Lower leg skin (tissue), 4 donors: ENCODE measurements around the gene NRN1L. TPM values are rescaled to one million over a fixed set of nuclear protein-coding genes. Genes with fewer than 3 reads are reported as not detected.
A peak's percentile ranks its signal among the peaks of the same experiment; 100 is the strongest.

ENCODE experiments used
- DNase-seq, 2 donors: peaks; one replicate each; pipeline ENCODE4 v3.0.0-alpha.2; 2019; ENCODE audit warnings: low spot score in 2 of 2
- H3K4me3 ChIP-seq: fragments of 200-600 bp; sonication (generic); 2 replicates; pipeline ENCODE4 v1.5.1; 2017; ENCODE audit warnings: mild to moderate bottlenecking, low read depth; ENCODE audit not compliant: poor library complexity, severe bottlenecking
- CTCF ChIP-seq, 3 donors: fragments of 450-650 bp; IDR thresholded peaks; one replicate each; pipeline ENCODE4 v1.5.1; 2016; ENCODE audit warnings: antibody characterized with exemption in 3 of 3, mild to moderate bottlenecking in 3 of 3, moderate library complexity in 2 of 3
- POLR2A ChIP-seq, 2 donors: fragments of 450-650 bp; IDR thresholded peaks; one replicate each; pipeline ENCODE4 v1.6.1; 2016 to 2017; ENCODE audit warnings: antibody characterized with exemption in 2 of 2, mild to moderate bottlenecking in 1 of 2, moderate library complexity in 1 of 2
- WGBS, 2 donors: methylation state at CpG; one replicate each; pipeline ENCODE4 v1.1.5; 2018; 5-methylcytosine and 5-hydroxymethylcytosine counted together
- intact Hi-C: fragments of 100-400 bp; cut with DNase I; formaldehyde crosslinking; loops from one replicate; pipeline ENCODE4 v1.15.0; 2023; ENCODE audit warnings: low total_unique reads
- total RNA-seq, 4 donors: library from RNA; depleted of rRNA; stranded (reverse); fragments of >200 nt; gene quantifications; one replicate each; pipeline ENCODE4 v1.1.0, GENCODE V29; 2016

NRN1L gene
- total RNA-seq, 4 donors from 2014 or later = 0.65 to 3.7 (median 0.80) TPM; not detected in 1

DNA sequence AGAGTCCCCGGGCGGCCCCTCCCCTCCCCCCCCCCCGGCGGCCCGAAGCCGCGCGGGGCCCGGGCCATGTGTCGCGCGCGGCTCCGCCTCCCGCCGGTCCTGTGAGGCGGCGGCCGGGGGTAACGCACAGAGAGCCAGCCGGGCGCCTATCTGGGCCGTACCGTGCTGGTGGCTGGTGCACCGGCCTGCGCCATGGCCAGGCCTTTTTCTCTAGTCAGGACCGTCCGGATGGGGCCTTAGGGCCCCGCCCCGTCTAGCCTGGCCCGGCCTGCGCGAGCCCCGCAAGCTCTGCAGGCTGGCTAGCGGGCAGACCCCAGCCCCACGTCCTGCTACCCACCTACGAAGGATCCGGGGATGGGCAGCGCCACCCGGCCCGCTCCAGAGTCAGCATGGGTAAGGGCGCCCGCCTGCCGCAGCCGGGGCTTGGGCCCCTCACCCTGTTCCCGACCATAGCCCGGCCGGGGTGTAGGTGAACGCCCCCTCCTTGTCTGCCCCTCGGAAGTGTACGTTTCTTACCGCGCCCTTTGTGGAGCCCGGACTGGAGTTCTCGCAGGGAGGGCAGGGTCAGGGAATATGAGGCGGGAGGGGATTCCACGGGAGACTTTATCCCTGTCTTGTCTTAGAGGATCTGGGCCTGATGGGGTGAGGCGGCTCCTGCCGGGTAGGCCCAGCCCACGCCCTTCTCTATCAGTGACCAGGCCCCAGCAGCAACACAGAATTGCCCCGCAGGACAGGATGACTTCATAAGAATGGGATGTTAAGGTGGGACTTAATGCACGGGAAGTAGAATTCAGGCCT is 37.4 kb upstream of the NRN1L start, which contains the start of gene CENPT:
Gene CENPT, minus strand, starts transcription at position 630 of the 798 bp plus-strand sequence. CDS start 13,834 bp downstream, outside the sequence.
- WGBS, 2 donors = 0 to 1% methylated on average over 28 to 40 of the region's 62 CpGs
- H3K4me3 ChIP-seq = peak within 1 kb of the TSS; percentile 90
- DNase-seq = peak in 1 of 2 donors; percentile 88
- TF ChIP-seq CTCF (IDR thresholded peaks at IDR 0.05) (no peak), POLR2A (IDR thresholded peaks at IDR 0.05) (no peak)
- intact Hi-C loops = no loop called here

DNA sequence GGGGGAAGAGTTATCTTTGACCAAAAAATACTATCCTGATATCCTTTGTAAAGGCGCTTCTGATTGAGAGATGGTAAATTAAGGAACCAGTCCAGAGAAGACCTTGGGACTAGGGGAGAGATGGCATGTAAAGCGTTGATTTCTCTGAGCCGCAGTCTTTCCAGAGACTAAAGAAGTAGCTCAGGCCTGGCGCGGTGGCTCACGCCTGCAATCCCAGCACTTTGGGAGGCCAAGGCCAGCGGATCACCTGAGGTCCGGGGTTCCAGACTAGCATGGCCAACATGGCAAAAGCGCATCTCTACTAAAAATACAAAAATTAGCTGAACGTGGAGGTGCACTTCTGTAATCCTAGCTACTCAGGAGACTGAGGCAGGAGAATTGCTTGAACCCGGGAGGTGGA is 36.6 kb upstream of the NRN1L start:
- 87 to 93% methylated on average over 11 of the region's 11 CpGs for WGBS, 2 donors
- no peak for DNase-seq
- no peak overlapping the region for H3K4me3 ChIP-seq
- intact Hi-C loops = no loop called here
- TF ChIP-seq CTCF (IDR thresholded peaks at IDR 0.05) = no peak
- TF ChIP-seq POLR2A (IDR thresholded peaks at IDR 0.05) = no peak

DNA sequence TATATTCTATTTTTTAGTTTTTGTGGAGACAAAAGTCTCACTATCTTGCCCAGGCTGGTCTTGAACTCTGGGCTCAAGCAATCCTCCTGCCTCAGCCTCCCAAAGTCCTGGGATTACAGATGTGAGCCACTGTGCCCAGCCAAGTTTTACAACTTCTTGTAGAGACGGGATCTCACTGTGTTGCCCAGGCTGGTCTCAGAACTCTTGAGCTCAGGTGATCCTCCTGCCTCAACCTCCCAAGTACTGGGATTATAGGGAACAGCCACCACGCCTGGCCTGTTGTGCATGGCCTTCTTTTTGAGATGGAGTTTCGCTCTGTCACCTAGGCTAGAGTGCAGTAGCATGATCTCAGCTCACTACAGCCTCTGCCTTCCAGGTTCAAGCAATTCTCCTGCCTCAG is 31.0 kb upstream of the NRN1L start:
- intact Hi-C loops = no loop called here
- no peak for DNase-seq
- no peak overlapping the region for H3K4me3 ChIP-seq
- TF ChIP-seq POLR2A (IDR thresholded peaks at IDR 0.05) = no peak
- no peak for TF ChIP-seq CTCF (IDR thresholded peaks at IDR 0.05)
- 97% methylated on average over 3 of the region's 3 CpGs for WGBS, 2 donors

- 75 to 79% methylated on average over 10 of the region's 10 CpGs for WGBS, 2 donors
- no peak for DNase-seq
- H3K4me3 ChIP-seq = no peak overlapping the region
- TF ChIP-seq CTCF (IDR thresholded peaks at IDR 0.05) = no peak
- TF ChIP-seq POLR2A (IDR thresholded peaks at IDR 0.05) = no peak
- intact Hi-C loops = no loop called here
Measured at GRCh38 chr16:67855789-67856188, 28.9 kb upstream of the NRN1L start.

GRCh38 chr16:67856927-67857546 is 27.6 kb upstream of the NRN1L start:
- 83 to 84% methylated on average over 5 of the region's 5 CpGs for WGBS, 2 donors
- no peak overlapping the region for H3K4me3 ChIP-seq

More at GRCh38 chr16:67856927-67857546, 27.6 kb upstream of the NRN1L start:
- no peak for DNase-seq
- intact Hi-C loops = no loop called here
- TF ChIP-seq CTCF (IDR thresholded peaks at IDR 0.05) = no peak
- no peak for TF ChIP-seq POLR2A (IDR thresholded peaks at IDR 0.05)
